T47D (cell line): Measurements from ENCODE around the gene ANO5.

Experiments
- DNase-seq, 2 experiments: peaks; one replicate each; pipeline versions ENCODE4 v3.0.0 to v3.0.0-alpha.2; 2011 to 2012; ENCODE audit warnings: low read depth in 1 of 2, low spot score in 1 of 2
- JUND ChIP-seq: IDR thresholded peaks from 2 replicates; pipeline ENCODE4 v1.6.1; 2012; ENCODE audit warnings: low read depth
- in situ Hi-C: cut with HindIII; loops from 2 replicates; pipeline ENCODE4 v1.10.0; 2016; ENCODE audit warnings: low sequenced_read_pairs, low pct_unique_long_range_greater_than_20kb

Gene ANO5

GRCh38 chr11:22189660-22190059 lies 3.2 kb upstream of the ANO5 start:
- no peak for TF ChIP-seq JUND
- in situ Hi-C loops = no loop called here
- no peak for DNase-seq

- no peak for TF ChIP-seq JUND
- no peak for DNase-seq
- in situ Hi-C loops = no loop called here
Measured at GRCh38 chr11:22190827-22191463, 1.9 kb upstream of the ANO5 start.

- in situ Hi-C loops = no loop called here
- peak in 1 of 2 experiments; percentile 35 for DNase-seq
- TF ChIP-seq JUND = no peak
Measured at GRCh38 chr11:22192289-22192641, 620 bp upstream of the ANO5 start.

- TF ChIP-seq JUND = no peak
- in situ Hi-C loops = no loop called here
- peak; percentile 24 to 36 for DNase-seq
Measured at GRCh38 chr11:22193348-22194051, 615 bp downstream of the ANO5 start.

- no peak for TF ChIP-seq JUND
- in situ Hi-C loops = no loop called here
- DNase-seq = no peak
Measured at GRCh38 chr11:22194306-22194705, 1.4 kb downstream of the ANO5 start.

GRCh38 chr11:22194907-22195306 lies 2.0 kb downstream of the ANO5 start:
- TF ChIP-seq JUND = no peak
- in situ Hi-C loops = no loop called here
- DNase-seq = no peak

GRCh38 chr11:22197139-22198005 lies 4.5 kb downstream of the ANO5 start:
- in situ Hi-C loops = no loop called here
- DNase-seq = no peak
- TF ChIP-seq JUND = no peak

GRCh38 chr11:22199243-22199642 lies 6.4 kb downstream of the ANO5 start:
- no peak for DNase-seq
- no peak for TF ChIP-seq JUND

GRCh38 chr11:22203281-22203680 lies 10.4 kb downstream of the ANO5 start:
- in situ Hi-C loops = no loop called here
- no peak for DNase-seq
- TF ChIP-seq JUND = no peak

More at GRCh38 chr11:22199243-22199642, 6.4 kb downstream of the ANO5 start:
- in situ Hi-C loops = no loop called here

- no peak for TF ChIP-seq JUND
- DNase-seq = no peak
- in situ Hi-C loops = no loop called here
Measured at GRCh38 chr11:22207162-22207561, 14.3 kb downstream of the ANO5 start.

GRCh38 chr11:22208151-22208858 lies 15.4 kb downstream of the ANO5 start:
- DNase-seq = no peak
- TF ChIP-seq JUND = no peak
- in situ Hi-C loops = no loop called here

GRCh38 chr11:22216940-22217339 lies 24.1 kb downstream of the ANO5 start:
- in situ Hi-C loops = no loop called here

More at GRCh38 chr11:22216940-22217339, 24.1 kb downstream of the ANO5 start:
- no peak for DNase-seq
- no peak for TF ChIP-seq JUND
